ENCODE data around the gene JAG2.

JAG2 gene

DNA sequence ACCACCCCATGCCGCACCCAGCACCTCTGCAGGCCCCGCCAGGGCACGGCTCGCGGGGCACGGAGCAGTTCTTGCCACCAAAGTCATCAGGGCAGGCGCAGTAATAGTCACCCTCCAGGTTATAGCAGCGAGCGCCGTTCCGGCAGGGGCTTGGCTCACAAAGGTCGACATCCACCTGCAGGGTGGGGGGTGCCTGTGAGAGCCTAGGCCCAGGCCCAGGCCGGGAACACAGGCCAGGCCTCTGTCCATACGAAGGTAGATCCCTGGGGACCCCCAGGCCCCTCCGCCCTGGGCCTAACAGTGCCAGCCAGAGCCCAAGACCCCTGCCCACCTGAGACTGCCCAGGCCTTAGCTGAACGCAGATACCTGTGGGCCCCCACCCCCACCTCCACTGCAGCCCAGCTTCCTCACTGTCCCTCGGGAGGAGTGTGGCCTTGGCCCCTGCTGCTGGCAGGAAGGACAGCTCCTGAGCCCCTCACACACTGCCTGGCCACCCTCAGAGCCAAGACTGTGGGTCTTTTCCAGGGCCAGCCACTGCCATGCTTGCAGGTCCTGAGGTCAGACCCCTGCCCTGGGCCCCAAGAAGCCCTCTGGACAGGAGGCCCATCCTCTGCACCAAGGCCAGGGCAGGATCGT, 19.3 kb downstream of the JAG2 start:
- H3K4me3 ChIP-seq (ENCODE audit: low read depth, low read length): no peak overlapping the region
- no peak overlapping the region for H3K9ac ChIP-seq (ENCODE audit: low read length)
- H3K79me2 ChIP-seq (ENCODE audit: control insufficient read depth, insufficient read depth, low read length, poor library complexity): no peaks in the 10 kb centered on the region
- no peak overlapping the region for H3K18ac ChIP-seq (ENCODE audit: low read length)
- no peak overlapping the region for H2BK120ac ChIP-seq (ENCODE audit: insufficient read depth, low read length, poor library complexity)
- no peak overlapping the region for H3K27ac ChIP-seq (ENCODE audit: low read depth, low read length)
- no peaks in the 10 kb centered on the region for H3K27me3 ChIP-seq (ENCODE audit: insufficient read depth, low read length)
- H2BK12ac ChIP-seq (ENCODE audit: low read length): no peak overlapping the region
- H3K4ac ChIP-seq (ENCODE audit: low read depth, low read length): no peak overlapping the region
- H3K14ac ChIP-seq (ENCODE audit: low read length): no peak overlapping the region
- no peaks in the 10 kb centered on the region for H3K79me1 ChIP-seq (ENCODE audit: low read length)
- no peaks in the 10 kb centered on the region for H3K36me3 ChIP-seq (ENCODE audit: control insufficient read depth in 1 of 2, insufficient read depth in 2 of 2, low read length in 2 of 2)
- DNase-seq: no peak
- no peak overlapping the region for H3K23ac ChIP-seq (ENCODE audit: low read length)
- no peak overlapping the region for H2AFZ ChIP-seq (ENCODE audit: insufficient read depth, low read length, poor library complexity)
- no peaks in the 10 kb centered on the region for H3K4me1 ChIP-seq (ENCODE audit: control insufficient read depth in 1 of 2, insufficient read depth in 2 of 2, low read length in 2 of 2)
- H4K8ac ChIP-seq (ENCODE audit: low read depth, low read length): no peak overlapping the region
- no CpG with 5 or more reads among the region's 18 CpGs for WGBS (ENCODE audit: extremely low coverage, insufficient coverage, insufficient read length)
- no peak overlapping the region for H2BK5ac ChIP-seq (ENCODE audit: low read depth, low read length, poor library complexity)
- H4K91ac ChIP-seq (ENCODE audit: low read depth, low read length): no peak overlapping the region
- no peak overlapping the region for H3K4me2 ChIP-seq (ENCODE audit: low read length)
- no peak overlapping the region for H2AK5ac ChIP-seq (ENCODE audit: low read length)
- peaks cover 2% of the 10 kb centered on the region for H3K9me3 ChIP-seq (ENCODE audit: insufficient read depth, low read depth, low read length)
- no peak overlapping the region for H4K12ac ChIP-seq (ENCODE audit: low read depth, low read length)

DNA sequence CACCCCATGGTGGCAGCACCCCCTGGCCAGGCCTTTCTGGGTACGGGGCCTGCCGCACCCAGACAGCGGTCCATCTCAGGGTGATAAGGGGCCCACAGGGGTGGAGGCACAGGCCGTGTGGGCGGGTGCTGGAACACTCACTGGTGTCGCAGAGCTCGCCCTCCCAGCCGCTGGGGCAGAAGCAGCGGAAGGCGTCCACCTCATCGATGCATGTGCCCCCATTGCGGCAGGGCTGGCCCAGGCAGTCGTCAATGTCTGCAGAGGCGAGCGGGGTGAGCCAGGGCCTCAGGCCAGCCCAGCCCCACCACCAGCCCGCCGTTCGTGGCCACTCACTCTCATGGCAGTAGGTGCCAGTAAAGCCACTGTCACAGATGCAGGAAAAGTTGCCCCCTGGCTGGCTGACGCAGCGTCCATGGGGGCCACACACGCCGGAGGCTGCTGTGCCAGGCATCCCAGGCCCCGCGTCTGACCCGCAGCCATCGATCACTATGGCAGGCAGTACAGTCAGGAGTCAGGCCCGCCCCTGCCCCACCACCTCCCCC, 19.9 kb downstream of the JAG2 start:
- Histone ChIP-seq H3K27me3 (ENCODE audit: insufficient read depth, low read length) (no peaks in the 10 kb centered on the region), H2BK12ac (ENCODE audit: low read length) (no peak overlapping the region), H3K36me3 (ENCODE audit: control insufficient read depth in 1 of 2, insufficient read depth in 2 of 2, low read length in 2 of 2) (no peaks in the 10 kb centered on the region), H2BK120ac (ENCODE audit: insufficient read depth, low read length, poor library complexity) (no peak overlapping the region), H3K9ac (ENCODE audit: low read length) (no peak overlapping the region), H2AK5ac (ENCODE audit: low read length) (no peak overlapping the region), H3K4me1 (ENCODE audit: control insufficient read depth in 1 of 2, insufficient read depth in 2 of 2, low read length in 2 of 2) (no peaks in the 10 kb centered on the region), H3K27ac (ENCODE audit: low read depth, low read length) (no peak overlapping the region), H3K14ac (ENCODE audit: low read length) (no peak overlapping the region), H2BK5ac (ENCODE audit: low read depth, low read length, poor library complexity) (no peak overlapping the region), H2AFZ (ENCODE audit: insufficient read depth, low read length, poor library complexity) (no peak overlapping the region), H3K4ac (ENCODE audit: low read depth, low read length) (no peak overlapping the region), H3K18ac (ENCODE audit: low read length) (no peak overlapping the region), H4K91ac (ENCODE audit: low read depth, low read length) (no peak overlapping the region), H4K8ac (ENCODE audit: low read depth, low read length) (no peak overlapping the region), H4K12ac (ENCODE audit: low read depth, low read length) (no peak overlapping the region), H3K23ac (ENCODE audit: low read length) (no peak overlapping the region), H3K4me3 (ENCODE audit: low read depth, low read length) (no peak overlapping the region), H3K79me1 (ENCODE audit: low read length) (no peaks in the 10 kb centered on the region), H3K79me2 (ENCODE audit: control insufficient read depth, insufficient read depth, low read length, poor library complexity) (no peaks in the 10 kb centered on the region), H3K4me2 (ENCODE audit: low read length) (no peak overlapping the region), H3K9me3 (ENCODE audit: insufficient read depth, low read depth, low read length) (peaks cover 4% of the 10 kb centered on the region)
- no peak for DNase-seq
- no CpG with 5 or more reads among the region's 27 CpGs for WGBS (ENCODE audit: extremely low coverage, insufficient coverage, insufficient read length)

DNA sequence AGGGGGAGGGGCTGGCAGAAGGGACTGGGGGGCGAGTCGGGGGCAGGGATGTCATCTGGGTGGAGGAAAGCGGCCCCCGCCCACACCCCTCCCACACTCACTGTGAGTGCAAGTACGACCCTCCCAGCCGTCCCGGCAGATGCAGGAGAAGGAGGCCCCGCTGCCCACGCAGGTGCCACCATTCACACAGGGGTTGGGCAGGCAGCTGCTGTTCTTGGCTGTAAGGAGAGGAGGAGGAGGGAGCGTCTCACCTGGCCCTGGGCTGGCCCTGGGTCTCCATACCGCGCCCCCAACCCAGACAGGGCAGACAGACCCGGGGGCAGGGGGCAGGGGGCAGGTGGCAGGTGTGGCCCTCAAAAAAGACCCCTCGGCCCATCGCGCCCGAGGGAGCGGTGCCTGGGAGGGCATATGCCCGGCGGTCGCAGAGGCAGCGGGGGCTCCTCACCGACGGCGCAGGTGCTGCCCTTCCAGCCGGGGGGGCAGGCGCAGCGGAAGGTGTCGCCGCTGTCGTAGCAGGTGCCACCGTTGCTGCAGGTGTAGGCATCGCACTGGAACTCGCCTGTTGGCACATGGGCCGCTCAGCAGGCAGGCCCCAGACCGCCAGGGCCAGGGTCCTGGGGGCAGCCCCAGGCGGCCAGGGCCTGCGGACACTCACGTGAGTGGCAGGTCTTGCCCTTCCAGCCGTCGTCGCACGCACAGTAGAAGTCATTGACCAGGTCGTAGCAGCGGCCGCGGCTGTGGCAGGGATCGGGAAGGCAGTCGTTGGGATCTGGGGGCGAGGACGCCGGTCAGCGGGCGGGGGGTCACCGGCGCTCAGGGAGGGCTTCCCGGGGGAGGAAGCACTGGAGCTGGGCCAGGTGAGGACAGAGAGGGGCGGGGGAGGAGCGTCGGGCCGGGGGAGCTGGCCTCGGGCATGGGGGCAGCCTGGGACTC, 20.6 kb downstream of the JAG2 start:
- peaks cover 4% of the 10 kb centered on the region for H3K9me3 ChIP-seq (ENCODE audit: insufficient read depth, low read depth, low read length)
- no peaks in the 10 kb centered on the region for H3K79me2 ChIP-seq (ENCODE audit: control insufficient read depth, insufficient read depth, low read length, poor library complexity)
- DNase-seq: no peak
- no peaks in the 10 kb centered on the region for H3K79me1 ChIP-seq (ENCODE audit: low read length)
- no CpG with 5 or more reads among the region's 62 CpGs for WGBS (ENCODE audit: extremely low coverage, insufficient coverage, insufficient read length)
- no peak overlapping the region for H4K12ac ChIP-seq (ENCODE audit: low read depth, low read length)
- no peak overlapping the region for H4K91ac ChIP-seq (ENCODE audit: low read depth, low read length)
- H4K8ac ChIP-seq (ENCODE audit: low read depth, low read length): no peak overlapping the region
- no peak overlapping the region for H2BK5ac ChIP-seq (ENCODE audit: low read depth, low read length, poor library complexity)
- no peak overlapping the region for H3K4me2 ChIP-seq (ENCODE audit: low read length)
- H3K23ac ChIP-seq (ENCODE audit: low read length): no peak overlapping the region
- H3K14ac ChIP-seq (ENCODE audit: low read length): no peak overlapping the region
- no peak overlapping the region for H3K18ac ChIP-seq (ENCODE audit: low read length)
- no peak overlapping the region for H3K4ac ChIP-seq (ENCODE audit: low read depth, low read length)
- H3K4me1 ChIP-seq (ENCODE audit: control insufficient read depth in 1 of 2, insufficient read depth in 2 of 2, low read length in 2 of 2): no peaks in the 10 kb centered on the region
- H2BK120ac ChIP-seq (ENCODE audit: insufficient read depth, low read length, poor library complexity): no peak overlapping the region
- H3K9ac ChIP-seq (ENCODE audit: low read length): no peak overlapping the region
- H3K4me3 ChIP-seq (ENCODE audit: low read depth, low read length): no peak overlapping the region
- no peaks in the 10 kb centered on the region for H3K27me3 ChIP-seq (ENCODE audit: insufficient read depth, low read length)
- no peak overlapping the region for H2AK5ac ChIP-seq (ENCODE audit: low read length)
- H3K36me3 ChIP-seq (ENCODE audit: control insufficient read depth in 1 of 2, insufficient read depth in 2 of 2, low read length in 2 of 2): no peaks in the 10 kb centered on the region
- H2BK12ac ChIP-seq (ENCODE audit: low read length): no peak overlapping the region
- H2AFZ ChIP-seq (ENCODE audit: insufficient read depth, low read length, poor library complexity): no peak overlapping the region
- H3K27ac ChIP-seq (ENCODE audit: low read depth, low read length): no peak overlapping the region

DNA sequence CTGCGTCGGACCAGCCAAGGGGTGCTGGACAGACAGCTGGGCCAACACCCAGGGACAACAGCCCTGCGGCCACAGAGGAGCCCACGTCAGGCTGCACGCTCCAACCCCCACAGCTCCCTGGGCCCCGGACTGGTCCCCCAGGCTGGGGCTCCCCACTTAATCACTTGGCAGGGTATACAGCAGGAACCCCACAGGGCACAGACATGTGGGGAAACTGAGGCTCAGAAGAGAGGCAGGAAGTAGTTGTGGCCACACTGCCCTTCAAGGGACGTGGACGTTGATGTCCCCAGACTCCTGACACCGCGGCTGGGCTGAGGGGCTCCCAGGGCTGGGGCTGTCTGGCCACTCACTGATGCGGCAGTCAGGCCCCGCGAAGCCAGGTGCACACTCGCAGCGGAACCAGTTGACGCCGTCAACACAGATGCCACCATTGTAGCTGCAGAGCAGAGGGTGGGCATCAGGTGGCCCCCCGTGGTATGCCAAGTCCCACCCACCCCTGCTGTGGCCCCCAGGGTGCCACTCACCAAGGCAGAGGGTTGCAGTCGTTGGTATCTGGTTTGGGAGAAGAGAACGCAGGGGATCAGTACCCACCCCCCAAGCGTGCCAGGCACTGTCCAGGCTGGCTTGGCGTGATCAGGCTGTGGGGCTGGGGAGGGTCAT, 21.5 kb downstream of the JAG2 start:
- H2BK12ac ChIP-seq (ENCODE audit: low read length): no peak overlapping the region
- no peak overlapping the region for H4K91ac ChIP-seq (ENCODE audit: low read depth, low read length)
- no peak overlapping the region for H3K23ac ChIP-seq (ENCODE audit: low read length)
- no peak overlapping the region for H3K4me2 ChIP-seq (ENCODE audit: low read length)
- H3K27me3 ChIP-seq (ENCODE audit: insufficient read depth, low read length): no peaks in the 10 kb centered on the region
- no peaks in the 10 kb centered on the region for H3K36me3 ChIP-seq (ENCODE audit: control insufficient read depth in 1 of 2, insufficient read depth in 2 of 2, low read length in 2 of 2)
- no peaks in the 10 kb centered on the region for H3K79me2 ChIP-seq (ENCODE audit: control insufficient read depth, insufficient read depth, low read length, poor library complexity)
- H3K9me3 ChIP-seq (ENCODE audit: insufficient read depth, low read depth, low read length): peaks cover 4% of the 10 kb centered on the region
- H3K4me3 ChIP-seq (ENCODE audit: low read depth, low read length): no peak overlapping the region
- H3K4ac ChIP-seq (ENCODE audit: low read depth, low read length): no peak overlapping the region
- H3K79me1 ChIP-seq (ENCODE audit: low read length): no peaks in the 10 kb centered on the region
- H3K18ac ChIP-seq (ENCODE audit: low read length): no peak overlapping the region
- no peak overlapping the region for H3K14ac ChIP-seq (ENCODE audit: low read length)
- H2BK120ac ChIP-seq (ENCODE audit: insufficient read depth, low read length, poor library complexity): no peak overlapping the region
- WGBS (ENCODE audit: extremely low coverage, insufficient coverage, insufficient read length): no CpG with 5 or more reads among the region's 22 CpGs
- no peak overlapping the region for H4K8ac ChIP-seq (ENCODE audit: low read depth, low read length)
- H4K12ac ChIP-seq (ENCODE audit: low read depth, low read length): no peak overlapping the region
- no peak for DNase-seq
- no peak overlapping the region for H3K9ac ChIP-seq (ENCODE audit: low read length)
- no peaks in the 10 kb centered on the region for H3K4me1 ChIP-seq (ENCODE audit: control insufficient read depth in 1 of 2, insufficient read depth in 2 of 2, low read length in 2 of 2)
- no peak overlapping the region for H2AFZ ChIP-seq (ENCODE audit: insufficient read depth, low read length, poor library complexity)
- H3K27ac ChIP-seq (ENCODE audit: low read depth, low read length): no peak overlapping the region
- no peak overlapping the region for H2BK5ac ChIP-seq (ENCODE audit: low read depth, low read length, poor library complexity)
- H2AK5ac ChIP-seq (ENCODE audit: low read length): no peak overlapping the region

Data from trophoblast cell (in vitro differentiated cells and primary cell).